WI38 (cell line): ENCODE measurements around the gene DDHD1.

Source experiments
- H3K4me3 ChIP-seq: 2 replicates; pipeline ENCODE4 v1.5.1; 2011; ENCODE audit warnings: low read depth, mild to moderate bottlenecking, control low read depth, low read length
- TF ChIP-seq, protein P1 (sequence below): IDR thresholded peaks from 2 replicates; pipeline ENCODE4 v1.5.1; 2012; ENCODE audit warnings: low read depth, mild to moderate bottlenecking, control low read depth, low read length

The DDHD1 gene

GRCh38 chr14:53048631-53049030 lies 104.5 kb downstream of the DDHD1 start:
- H3K4me3 ChIP-seq, result no peak overlapping the region
- TF ChIP-seq, protein P1, sequence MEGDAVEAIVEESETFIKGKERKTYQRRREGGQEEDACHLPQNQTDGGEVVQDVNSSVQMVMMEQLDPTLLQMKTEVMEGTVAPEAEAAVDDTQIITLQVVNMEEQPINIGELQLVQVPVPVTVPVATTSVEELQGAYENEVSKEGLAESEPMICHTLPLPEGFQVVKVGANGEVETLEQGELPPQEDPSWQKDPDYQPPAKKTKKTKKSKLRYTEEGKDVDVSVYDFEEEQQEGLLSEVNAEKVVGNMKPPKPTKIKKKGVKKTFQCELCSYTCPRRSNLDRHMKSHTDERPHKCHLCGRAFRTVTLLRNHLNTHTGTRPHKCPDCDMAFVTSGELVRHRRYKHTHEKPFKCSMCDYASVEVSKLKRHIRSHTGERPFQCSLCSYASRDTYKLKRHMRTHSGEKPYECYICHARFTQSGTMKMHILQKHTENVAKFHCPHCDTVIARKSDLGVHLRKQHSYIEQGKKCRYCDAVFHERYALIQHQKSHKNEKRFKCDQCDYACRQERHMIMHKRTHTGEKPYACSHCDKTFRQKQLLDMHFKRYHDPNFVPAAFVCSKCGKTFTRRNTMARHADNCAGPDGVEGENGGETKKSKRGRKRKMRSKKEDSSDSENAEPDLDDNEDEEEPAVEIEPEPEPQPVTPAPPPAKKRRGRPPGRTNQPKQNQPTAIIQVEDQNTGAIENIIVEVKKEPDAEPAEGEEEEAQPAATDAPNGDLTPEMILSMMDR, result no peak

- H3K4me3 ChIP-seq, result no peak overlapping the region
- TF ChIP-seq, protein P1, result no peak
Measured at GRCh38 chr14:53047307-53048069, 105.6 kb downstream of the DDHD1 start.

DNA sequence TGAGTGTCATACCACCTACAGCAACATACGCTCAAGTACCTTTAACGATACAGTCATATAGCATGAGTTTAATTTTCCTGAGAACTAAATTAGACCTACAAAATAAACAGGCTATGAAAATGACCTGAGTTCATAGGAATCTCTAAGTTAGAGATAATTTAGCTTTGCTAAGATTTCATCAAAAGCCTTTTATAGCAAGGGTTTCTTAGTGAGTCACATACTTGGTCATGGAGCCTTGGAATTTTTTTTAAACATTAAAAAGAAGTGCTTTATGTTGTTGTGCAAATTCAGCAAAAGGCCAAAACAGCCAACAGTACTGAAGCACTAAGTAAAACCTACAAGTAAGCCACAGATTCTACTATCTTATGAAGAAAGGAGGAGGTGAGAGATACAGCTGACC lies 108.6 kb downstream of the DDHD1 start:
- H3K4me3 ChIP-seq, result no peak overlapping the region
- TF ChIP-seq, protein P1, result no peak

- TF ChIP-seq, protein P1, result no peak
- no peak overlapping the region for H3K4me3 ChIP-seq
Measured at GRCh38 chr14:53043027-53043581, 110.0 kb downstream of the DDHD1 start.

DNA sequence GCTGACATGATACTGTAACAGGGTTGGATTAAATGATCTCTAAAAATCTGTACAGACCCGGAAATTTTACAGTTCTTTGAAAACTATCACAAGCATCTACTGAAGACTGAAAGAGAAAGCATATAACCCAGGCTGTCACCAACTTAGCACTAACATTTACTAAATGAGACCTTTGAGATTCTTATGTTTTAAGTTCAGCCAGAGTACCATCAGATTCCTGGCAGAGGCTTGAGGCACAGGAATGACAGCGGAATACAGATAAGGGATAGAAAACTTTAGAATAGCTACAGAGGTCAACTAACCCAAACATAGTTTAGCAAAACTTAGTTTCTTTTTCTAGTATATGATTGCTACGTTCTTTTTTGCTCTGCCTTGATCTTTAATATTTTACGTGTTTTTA lies 110.6 kb downstream of the DDHD1 start:
- TF ChIP-seq, protein P1, result no peak
- no peak overlapping the region for H3K4me3 ChIP-seq

DNA sequence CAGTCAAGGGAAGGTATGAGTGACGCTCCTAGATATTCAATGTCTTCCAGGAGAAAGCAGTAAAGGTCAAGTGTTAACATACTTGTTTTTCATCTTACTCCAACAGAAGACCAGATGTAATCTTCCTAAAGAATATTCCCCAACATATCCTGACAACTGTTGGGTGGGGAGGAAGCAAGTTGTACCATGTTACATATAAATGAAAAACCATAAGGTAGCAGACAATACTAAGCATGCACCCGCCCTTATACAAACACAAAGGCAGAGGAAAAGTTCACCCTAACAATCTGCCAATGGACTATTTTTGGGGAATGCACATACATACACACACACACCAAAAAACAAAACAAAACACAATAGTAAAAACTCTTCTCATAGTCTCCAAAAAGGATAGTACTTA lies 112.1 kb downstream of the DDHD1 start:
- TF ChIP-seq, protein P1, result no peak
- H3K4me3 ChIP-seq, result no peak overlapping the region

- no peak overlapping the region for H3K4me3 ChIP-seq
- TF ChIP-seq, protein P1, result no peak
Measured at GRCh38 chr14:53038629-53039028, 114.5 kb downstream of the DDHD1 start.
